GM21619 (cell line): ENCODE measurements around the gene CROCC.
"Not testable (repeated sequence)": the region's sequence is repeated elsewhere in the genome, so short reads cannot be mapped to it uniquely, and the experiment has no call there.

Source experiments
- ATAC-seq: cut with Tn5 transposase; IDR thresholded peaks from one replicate; pipeline ENCODE4 v1.9.1; 2021; ENCODE audit not compliant: unreplicated experiment

The CROCC gene

DNA sequence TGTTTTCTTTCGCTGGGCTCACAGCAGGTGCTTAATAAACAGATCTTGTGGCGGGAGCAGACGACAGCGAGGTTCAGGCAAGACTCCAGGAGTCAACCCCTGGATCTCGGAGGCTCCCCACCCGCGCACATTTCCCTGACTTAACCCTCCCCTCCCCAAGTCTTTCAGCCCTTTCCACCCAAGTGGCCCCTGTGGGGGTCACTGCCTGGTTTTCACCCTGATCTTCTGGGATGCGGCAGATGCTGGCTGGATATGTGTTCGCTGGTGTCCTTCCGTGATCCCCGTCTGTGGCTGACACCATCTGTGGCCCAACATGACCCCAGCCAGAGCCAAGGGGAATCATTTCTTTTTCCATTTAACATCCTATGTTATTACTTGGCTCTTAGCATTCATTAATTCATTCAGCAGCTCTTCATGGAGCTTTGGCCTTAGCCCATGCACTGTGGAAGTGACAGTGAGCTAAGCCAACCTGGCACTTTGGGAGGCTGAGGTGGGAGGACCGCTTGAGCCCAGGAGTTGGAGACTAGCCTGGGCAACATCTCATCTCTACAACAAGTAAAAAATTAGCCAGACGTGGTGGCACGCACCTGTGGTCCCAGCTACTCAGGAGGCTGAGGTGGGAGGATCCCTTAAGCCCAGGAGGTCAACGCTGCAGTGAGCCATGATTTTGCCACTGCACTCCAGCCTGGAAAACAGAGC lies 6.7 kb upstream of the CROCC start:
- ATAC-seq: not testable (repeated sequence)

DNA sequence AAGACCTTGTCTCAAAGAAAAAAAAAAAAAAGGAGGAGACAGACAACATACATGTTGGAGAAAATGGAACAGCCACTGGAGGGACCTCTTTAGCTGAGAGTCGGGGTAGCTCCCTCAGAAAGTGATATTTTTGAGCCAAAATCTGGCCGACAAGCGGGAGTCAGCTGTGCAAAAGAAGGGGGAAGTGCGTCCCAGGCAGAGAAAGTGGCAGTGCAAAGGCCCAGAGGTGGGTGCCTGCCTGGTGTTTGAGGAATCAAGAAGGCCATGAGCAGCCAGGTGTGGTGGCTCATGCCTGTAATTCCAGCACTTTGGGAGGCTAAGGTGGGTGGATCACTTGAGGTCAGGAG lies 6.1 kb upstream of the CROCC start:
- ATAC-seq: no peak

DNA sequence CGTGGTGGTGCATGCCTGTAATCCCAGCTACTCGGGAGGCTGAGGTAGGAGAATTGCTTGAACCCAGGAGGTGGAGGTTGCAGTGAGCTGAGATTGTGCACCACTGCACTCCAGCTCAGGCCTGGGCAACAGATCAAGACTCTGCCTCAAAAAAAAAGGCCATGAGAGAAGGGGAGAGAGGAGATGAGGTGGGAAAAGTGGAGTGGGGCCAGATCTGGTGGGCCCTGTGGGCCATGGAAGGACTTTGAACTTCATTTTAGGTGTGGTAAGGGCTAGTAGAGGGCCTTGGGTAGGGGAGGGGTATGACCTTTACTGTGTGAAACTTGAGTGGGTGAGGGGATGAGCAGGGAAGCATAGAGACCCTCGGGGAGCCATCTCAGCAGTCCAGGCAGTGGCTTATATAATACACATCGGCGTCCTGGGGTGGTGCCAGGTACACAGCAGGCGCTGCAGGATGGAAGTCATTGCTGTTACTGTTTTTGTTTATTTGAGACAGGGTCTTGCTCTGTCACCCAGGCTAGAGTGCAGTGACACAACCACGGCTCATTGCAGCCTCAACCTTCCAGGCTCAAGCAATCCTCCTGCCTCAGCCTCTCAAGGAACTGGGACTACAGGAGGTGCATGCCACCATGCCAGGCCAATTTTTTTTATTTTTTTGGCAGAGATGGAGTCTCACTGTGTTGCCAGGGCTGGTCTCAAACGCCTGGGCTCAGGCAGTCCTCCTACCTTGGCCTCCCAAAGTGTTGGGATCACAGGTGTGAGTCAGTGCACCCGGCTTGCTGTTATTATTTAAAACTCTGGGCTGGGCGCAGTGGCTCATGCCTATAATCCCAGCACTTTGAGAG lies 5.5 kb upstream of the CROCC start:
- ATAC-seq: not testable (repeated sequence)

DNA sequence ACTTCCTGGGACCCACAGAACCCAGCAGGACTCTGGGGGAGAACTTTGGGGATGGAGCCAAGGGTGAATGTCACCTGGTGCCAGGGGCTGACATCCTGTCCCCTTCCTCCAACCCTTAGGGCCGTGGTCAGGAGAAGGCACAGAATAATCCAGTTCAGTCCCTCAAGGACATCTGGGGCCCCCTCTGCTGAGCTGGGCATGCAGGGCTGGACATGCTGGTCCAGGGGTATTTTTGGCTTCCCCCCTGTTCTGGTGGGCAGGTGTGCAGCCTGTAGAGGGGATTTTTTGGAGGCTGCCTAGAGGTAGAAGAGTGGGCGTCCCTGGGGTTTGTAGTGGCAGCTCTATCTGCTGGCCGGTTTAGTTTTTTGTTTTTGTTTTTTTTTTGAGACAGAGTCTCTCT lies 3.4 kb upstream of the CROCC start:
- ATAC-seq: no peak

DNA sequence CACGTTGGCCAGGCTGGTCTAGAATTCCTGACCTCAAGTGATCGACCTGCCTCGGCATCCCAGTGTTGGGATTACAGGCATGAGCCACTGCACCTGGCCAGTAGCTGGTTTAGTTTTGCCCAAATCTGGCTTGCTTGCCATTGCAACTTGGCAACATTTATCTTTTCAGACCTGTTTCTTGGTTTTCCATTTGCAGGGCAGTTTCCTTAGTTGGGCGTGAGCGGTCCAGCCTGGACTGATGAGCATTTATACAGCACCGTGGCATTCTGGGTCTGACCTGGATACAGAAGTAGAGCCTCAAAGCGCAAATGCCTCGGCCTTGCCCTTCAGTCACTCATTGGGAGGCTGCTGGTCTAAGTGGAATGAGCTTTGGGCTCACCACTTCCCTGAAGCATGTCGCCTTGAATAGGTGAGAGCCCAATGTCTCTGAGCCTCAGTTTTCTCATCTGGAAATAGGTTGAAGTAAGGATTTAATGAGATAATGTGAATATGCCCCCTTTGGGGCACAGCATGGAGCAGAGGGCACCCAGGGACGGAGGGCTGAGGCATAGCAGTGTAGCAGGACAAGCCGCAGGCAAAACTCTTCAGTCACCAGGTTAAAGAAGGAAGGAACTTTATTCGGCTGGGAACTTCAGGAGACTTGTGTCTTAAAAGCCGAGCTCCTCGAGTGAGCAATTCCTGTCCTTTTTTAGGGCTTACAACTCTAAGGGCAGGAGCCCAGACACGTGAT lies 2.6 kb upstream of the CROCC start:
- ATAC-seq: not testable (repeated sequence)

DNA sequence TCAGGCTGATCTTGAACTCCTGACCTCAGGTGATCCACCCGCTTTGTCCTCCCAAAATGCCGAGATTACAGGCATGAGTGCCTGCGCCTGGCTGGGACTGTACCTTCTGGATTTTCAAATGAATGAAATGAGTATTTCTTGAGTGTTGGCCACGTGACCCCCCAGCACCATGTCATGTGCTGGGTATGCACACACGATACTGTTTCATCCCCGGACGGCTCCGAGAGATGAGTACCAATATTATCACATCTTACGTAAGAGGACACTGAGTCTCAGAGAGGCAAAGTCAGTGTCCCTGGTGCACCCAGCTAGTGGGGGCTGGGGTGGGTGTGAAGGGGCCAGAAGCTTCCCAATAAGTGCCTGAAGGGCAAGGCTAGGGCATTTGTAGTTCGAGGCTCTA lies 780 bp upstream of the CROCC start:
- no peak for ATAC-seq

DNA sequence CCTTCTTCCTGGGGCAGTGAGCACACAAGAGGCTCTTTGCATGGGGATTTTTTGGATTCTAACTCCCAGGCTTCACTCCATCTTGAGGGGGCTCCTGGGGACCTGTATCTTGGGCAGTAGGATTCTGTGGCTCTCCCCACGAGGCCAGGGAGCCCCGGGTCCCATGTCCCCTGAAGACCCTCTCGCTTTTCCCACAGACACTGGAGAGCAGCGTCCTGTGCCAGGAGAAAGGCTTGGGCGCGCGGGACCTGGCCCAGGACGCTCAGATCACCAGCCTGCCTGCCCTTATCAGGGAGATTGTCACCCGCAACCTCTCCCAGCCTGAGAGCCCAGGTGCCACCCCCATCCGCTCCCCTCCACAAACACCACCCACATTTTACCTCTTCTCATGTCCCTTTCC lies 735 bp downstream of the CROCC start:
- no peak for ATAC-seq

DNA sequence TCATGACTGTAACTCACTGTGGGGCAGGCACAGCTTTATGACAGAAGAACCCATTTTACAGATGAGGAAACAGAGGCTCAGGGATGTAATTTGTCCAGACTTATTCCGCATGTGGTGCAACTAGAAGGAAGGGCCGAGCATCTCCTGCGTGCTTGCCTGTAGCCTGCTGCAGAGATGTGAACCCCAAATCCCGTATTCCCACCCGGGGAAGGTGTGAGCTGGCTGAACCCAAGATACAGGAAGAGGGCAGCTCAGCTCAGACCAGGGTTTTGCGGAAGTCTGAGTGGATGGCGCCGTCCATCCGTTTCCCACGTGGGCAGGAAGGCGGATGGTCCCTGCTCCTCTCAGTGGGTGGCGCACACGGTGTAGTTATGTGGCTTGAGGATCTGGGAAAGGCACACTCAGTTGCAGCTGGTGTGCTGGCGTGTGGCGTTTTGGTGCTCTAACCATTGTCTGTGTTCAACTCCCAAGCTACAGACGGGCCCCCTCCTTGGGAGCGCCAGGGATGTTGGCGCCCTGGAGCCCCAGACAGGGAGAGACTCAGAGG lies 1.2 kb downstream of the CROCC start:
- no peak for ATAC-seq

DNA sequence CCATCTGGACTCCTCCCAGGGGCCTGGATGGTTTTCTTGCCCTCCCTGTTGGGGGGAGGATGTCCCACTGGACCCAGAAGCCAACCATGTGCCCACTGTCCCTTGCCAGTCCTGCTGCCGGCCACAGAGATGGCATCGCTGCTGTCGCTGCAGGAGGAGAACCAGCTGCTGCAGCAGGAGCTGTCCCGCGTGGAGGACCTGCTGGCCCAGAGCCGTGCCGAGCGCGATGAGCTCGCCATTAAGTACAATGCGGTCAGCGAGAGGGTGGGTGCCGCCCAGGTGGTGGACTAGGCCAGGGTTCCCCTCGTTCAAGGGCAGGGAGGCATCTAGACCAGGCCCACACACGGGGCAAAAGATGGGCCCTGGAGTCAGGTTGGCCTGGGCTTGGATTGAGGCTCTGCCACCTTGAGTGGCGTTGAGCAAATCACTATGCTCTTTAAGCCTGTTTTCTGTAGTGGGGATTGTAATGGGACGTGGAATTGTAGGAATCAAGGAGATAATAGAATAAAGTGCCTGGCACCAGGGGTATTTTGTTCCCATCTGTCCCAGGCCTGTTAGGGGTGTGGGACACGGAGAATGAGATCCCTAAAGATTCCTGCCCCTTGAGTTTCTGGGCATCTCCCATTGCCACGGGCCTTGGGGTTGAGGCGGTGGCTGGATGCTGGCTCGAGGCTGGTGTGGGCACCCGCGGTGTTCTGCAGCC lies 2.6 kb downstream of the CROCC start:
- no peak for ATAC-seq

DNA sequence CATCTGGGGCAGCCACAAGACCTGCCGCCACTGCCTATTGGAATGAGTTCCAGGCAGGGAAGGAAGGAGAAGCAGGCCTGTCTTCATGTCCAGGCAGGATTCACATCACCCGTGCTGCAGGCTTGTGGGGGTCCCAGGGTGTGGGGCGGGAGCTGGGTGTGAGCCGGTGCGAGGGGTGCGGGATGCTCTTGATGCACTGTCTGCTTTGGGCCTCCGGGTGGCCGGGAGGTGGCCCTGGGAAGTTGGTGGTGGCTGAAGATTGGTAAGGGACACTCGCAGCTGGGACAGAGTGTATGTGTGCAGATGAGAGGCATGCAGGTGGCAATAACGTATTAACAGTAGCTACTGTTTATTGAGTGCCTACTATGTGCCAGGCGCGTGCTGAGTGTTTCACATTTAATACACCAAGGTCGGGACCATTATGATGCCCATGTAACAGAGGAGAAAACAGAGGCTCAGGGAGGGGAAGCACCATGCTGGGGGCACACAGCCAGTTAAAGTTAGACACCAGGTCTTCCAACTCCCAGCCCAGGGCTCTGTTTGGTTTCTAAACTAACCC lies 3.3 kb downstream of the CROCC start:
- no peak for ATAC-seq

DNA sequence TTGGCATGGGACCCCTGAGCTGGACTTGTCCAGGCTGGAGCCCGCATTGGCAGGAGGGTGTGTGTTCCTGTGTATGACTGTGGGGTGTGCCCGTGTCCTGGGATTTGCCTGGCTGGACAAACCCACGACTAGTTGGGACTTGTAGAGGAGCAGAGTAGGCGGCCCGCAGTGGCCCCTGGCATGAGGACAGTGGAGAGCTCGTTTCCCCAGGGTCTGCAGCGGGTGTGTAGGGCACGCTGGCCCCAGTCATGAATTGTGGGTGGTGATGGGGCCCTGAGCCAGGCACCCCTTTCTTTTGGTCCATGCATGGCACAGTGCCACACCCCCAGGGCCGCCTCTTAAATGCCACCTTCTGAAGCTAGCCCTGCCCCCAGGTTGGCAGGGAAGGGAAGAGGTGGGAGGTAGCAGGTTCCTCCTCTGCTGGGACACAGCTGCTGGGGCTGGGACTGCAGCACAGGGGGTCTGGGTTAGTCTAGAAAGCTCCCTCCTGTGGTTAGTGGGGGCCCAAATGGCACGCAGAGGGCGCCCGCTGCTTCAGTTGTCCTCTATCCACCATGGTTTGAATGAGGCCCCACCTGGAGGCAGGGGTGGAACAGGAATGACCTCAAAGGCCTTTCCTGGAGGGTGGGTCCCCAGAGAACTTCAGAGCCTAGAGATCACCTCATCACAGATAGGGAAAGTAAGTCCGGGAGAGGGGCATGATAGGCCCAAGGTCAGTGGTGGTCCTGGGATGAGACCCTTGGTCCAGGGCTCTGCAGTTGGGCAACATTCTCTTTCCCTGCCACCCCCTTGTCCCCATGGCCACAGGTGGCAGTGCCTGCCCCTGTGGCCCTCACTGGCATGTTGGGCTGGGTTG lies 4.1 kb downstream of the CROCC start:
- ATAC-seq: no peak

DNA sequence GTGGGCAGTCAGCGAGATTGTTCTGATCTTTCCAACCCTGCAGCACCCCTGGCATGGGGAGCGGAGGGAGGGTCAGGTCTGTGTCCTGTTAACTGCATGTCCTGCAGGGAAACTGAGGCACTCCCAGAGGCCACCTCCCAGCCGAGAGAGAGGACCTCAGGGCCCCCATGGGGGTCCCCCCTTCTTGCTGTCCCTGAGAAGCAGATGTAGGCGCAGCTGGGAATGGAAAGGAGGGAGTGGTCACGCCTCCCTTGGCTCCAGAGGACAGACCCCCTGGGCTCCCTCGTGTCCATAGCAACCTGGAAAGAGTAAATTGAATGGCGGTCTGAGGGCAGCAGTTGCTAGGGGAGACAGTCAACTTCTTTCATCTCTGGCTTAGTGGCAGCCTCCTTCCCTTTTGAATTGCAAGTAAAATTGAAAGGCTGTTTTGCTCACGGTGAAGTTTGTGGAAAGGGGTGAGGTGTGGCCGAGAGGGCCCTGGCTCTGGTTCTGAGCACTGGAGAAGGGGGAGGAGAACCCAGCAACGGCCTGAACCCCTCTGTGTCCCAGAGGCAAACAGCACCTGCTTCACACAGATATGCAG lies 4.9 kb downstream of the CROCC start:
- ATAC-seq: no peak

DNA sequence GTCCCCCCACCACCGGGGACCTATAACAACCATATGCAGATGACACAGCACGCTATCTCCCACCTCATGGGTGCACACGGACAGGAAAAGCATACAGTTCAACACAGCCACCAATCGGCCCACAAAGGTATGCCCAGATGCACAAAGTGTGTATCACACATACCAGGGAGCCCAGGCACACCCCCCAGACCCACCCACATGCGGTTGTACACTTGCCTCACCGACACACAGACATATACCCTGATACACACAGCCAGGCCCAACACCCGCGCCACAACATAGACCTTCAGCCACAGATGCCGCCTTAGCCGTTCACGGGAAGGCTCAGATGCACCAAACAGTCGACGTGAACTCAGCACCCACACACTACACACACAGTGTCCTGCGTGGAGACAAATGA lies 5.5 kb downstream of the CROCC start:
- no peak for ATAC-seq

DNA sequence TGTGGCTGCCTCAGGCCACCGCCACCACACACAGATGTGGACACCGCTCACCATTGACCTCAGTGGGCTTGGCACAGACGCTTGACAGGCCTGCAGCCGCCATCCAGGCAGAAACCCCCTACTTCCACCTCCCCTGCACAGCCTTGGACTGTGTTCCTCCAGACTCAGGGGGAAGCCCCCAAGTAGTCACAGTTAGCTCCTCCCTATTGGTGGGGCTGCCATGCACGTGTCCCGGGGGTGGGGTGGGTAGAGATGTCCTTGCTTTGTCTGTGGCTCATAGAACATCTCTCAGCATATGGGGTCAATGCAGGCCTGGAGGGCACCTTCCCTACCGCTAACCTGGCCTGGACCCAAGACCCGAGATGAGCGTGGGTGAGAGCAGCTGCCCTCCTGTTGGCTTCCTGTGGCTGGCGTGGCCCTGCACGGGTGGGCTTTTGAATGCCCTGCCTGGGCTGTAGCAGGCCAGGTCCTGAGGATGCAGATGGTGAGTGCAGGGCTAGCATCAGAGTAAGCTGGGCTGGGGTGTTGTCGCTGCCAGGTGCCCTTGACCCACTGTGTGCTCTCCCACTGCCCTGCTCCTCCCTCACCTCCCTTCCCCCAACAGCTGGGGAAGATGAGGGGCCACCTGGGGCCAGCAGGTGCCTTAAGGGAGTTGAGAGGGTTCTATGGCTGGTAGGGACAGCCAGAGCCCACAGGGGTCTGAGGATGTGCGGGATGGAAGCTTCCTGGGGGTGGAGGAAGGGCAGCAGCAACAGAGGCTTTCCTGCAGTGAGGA lies 6.2 kb downstream of the CROCC start:
- ATAC-seq: no peak

DNA sequence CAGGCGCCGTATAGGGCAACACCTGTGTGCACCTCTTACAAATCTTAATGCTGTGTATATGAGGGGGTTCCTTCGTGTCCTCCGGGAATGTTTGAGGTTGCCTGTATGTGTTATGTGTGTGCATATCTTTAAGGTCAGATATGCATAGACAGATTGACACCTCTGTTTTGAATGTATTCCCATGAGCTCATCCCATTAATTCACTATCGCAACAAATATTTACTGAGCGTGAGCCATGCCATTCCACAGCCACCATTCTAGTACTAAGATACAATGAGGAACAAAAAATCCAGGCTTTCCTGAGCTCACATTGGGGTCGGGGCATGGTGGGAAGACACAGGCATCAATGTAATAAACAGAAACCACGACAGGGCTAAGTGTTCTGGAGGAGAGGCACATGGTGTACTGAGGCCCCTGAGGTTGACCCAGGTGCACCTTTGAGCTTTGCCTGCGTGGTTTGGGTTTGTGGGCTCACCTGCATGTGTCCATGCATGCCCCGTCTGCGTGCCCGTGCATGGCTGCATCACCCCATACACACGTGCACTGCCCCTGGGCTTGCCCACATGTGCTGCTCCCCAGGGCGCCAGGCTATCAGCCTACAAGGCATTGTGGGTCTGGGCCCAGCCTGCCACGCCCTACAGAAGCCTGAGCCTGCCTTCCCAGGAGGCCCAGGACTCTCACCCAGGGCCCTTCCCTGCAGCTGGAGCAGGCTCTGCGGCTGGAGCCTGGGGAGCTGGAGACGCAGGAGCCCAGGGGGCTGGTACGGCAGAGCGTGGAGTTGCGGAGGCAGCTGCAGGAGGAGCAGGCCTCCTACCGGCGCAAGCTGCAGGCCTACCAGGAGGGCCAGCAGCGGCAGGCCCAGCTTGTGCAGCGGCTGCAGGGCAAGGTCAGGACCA lies 7.7 kb downstream of the CROCC start:
- not testable (repeated sequence) for ATAC-seq

DNA sequence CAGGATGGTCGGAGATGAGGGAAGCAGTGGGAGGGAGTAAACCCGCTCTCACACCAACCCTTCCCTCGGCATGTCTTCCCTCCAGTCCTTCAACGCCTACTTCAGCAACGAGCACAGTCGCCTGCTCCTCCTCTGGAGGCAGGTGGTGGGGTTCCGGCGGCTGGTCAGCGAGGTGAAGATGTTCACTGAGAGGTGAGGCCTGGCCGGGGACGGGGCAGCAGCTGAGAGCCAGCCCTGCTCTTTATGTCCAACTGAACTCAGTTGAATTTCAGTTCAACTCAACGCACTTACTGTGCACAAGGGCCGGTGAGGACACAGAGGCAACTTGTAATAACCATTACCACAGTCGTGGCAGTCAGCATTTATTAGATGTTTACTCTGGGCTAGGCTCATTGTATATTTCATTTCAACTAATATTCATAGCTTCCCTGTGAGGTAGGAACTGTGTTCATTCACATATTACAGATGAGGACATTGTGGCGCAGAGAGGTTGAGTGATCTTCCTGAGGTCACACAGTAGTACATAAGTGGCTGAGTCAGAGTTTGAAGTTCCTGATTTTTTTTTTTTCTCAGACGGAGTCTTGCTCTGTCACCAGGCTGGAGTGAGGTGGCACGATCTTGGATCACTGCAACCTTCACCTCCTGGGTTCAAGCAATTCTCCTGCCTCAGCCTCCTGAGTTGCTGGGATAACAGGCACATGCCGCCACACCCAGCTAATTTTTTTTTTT lies 9.6 kb downstream of the CROCC start:
- ATAC-seq: not testable (repeated sequence)

DNA sequence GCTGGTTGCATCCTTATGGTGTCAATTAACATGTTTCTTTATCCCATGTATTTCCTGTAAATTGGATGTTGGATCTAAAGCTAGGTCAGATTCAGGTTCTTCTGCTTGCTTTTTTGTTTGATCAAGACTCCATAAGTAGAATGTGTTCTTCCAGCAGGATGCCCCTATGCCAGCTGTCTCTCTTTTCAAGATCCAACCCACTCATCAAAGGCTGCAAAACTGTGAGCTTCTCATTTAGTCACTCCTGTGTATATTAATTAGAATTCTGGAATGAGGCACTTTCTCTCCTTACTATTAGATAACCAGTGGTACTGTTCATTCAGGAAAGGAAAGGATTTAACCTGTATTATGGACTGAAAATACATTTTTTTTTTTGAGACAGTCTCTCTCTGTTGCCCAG lies 12.2 kb downstream of the CROCC start:
- not testable (repeated sequence) for ATAC-seq
